AG04450 (cell line): ENCODE data around the gene LRP2BP. TPM values are rescaled to one million over a fixed set of nuclear protein-coding genes. Genes with fewer than 3 reads are reported as not detected.
A peak's percentile ranks its signal among the peaks of the same experiment; 100 is the strongest.

Source experiments
- CTCF ChIA-PET: fragments of 300-600, 350-600 bp; formaldehyde crosslinking; extraction: SDS; loops from one replicate; lab custom pipeline; 2022; ENCODE audit warnings: antibody characterized with exemption, inconsistent platforms; lab: Charles Lee
- POLR2A ChIA-PET: fragments of 350-600 bp; formaldehyde crosslinking; extraction: SDS; loops from one replicate; lab custom pipeline; 2021; ENCODE audit warnings: antibody characterized with exemption, inconsistent platforms; lab: Yijun Ruan, JAX
- DNase-seq: peaks from one replicate; pipeline ENCODE4 v3.0.0-alpha.2; 2011; ENCODE audit warnings: low read depth, low spot score
- H3K27ac ChIP-seq: one replicate; pipeline ENCODE4 v1.5.1; 2012; ENCODE audit warnings: low read depth, low read length, control low read depth
- H3K27me3 ChIP-seq: one replicate; pipeline ENCODE4 v1.6.0; 2012; ENCODE audit warnings: low read length; ENCODE audit not compliant: control insufficient read depth, insufficient read depth
- H3K4me3 ChIP-seq: 2 replicates; pipeline ENCODE4 v1.5.1; 2011; ENCODE audit warnings: mild to moderate bottlenecking, low read depth, low read length, control low read depth
- H3K9me3 ChIP-seq: 2 replicates; pipeline ENCODE4 v1.5.1; 2012; ENCODE audit warnings: low read length; ENCODE audit not compliant: control insufficient read depth, insufficient read depth
- polyA minus RNA-seq: library from RNA; depleted of rRNA, polyadenylated mRNA; stranded (reverse); fragments of >200 nt; gene quantifications from 2 replicates; pipeline ENCODE4 v1.2.3, GENCODE V29; 2011; rRNA and poly(A)+ RNA removed
- polyA plus RNA-seq: library from polyadenylated mRNA; depleted of rRNA; stranded (reverse); fragments of >200 nt; gene quantifications from 2 replicates; pipeline ENCODE4 v1.2.3, GENCODE V29; 2011; rRNA removed
- TF ChIP-seq, protein P1 (sequence below): IDR thresholded peaks from 2 replicates; pipeline ENCODE4 v1.5.1; 2011; ENCODE audit warnings: low read depth, low read length, control low read depth, inconsistent platforms

LRP2BP gene
- polyA plus RNA-seq = 0.05 and 0.09 TPM in 2 replicates
- 0.14 and 0.35 TPM in 2 replicates for polyA minus RNA-seq

- TF ChIP-seq, protein P1, sequence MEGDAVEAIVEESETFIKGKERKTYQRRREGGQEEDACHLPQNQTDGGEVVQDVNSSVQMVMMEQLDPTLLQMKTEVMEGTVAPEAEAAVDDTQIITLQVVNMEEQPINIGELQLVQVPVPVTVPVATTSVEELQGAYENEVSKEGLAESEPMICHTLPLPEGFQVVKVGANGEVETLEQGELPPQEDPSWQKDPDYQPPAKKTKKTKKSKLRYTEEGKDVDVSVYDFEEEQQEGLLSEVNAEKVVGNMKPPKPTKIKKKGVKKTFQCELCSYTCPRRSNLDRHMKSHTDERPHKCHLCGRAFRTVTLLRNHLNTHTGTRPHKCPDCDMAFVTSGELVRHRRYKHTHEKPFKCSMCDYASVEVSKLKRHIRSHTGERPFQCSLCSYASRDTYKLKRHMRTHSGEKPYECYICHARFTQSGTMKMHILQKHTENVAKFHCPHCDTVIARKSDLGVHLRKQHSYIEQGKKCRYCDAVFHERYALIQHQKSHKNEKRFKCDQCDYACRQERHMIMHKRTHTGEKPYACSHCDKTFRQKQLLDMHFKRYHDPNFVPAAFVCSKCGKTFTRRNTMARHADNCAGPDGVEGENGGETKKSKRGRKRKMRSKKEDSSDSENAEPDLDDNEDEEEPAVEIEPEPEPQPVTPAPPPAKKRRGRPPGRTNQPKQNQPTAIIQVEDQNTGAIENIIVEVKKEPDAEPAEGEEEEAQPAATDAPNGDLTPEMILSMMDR = no peak
- Histone ChIP-seq H3K4me3 (peak within 1 kb of the TSS; percentile 73), H3K27me3 (no peaks in the 10 kb centered on the region), H3K27ac (peak within 1 kb of the TSS; percentile 93), H3K9me3 (no peaks in the 10 kb centered on the region)
- no peak for DNase-seq
- CTCF ChIA-PET = interaction anchor here (0.5 to 2.2 kb wide), 7 partner anchors 203 to 643 kb away, joined by 3 to 8 read pairs (median 4); no protein-coding TSS in a partner anchor
- POLR2A ChIA-PET = interaction anchor here (3.0 kb wide), 1 partner anchor 30 kb away, joined by 15 read pairs; the partner anchor contains the start of gene UFSP2
Observed at GRCh38 chr4:185395238-185395955, at the start of gene LRP2BP. Gene LRP2BP (minus strand): TSS chr4:185395924. CDS start chr4:185378186, 17,738 bp downstream.

GRCh38 chr4:185445209-185445608, 49.5 kb upstream of the LRP2BP start:
- no peak for DNase-seq

GRCh38 chr4:185441479-185441878, 45.8 kb upstream of the LRP2BP start:
- H3K27ac ChIP-seq = no peak overlapping the region
- TF ChIP-seq, protein P1 = no peak
- ChIA-PET POLR2A (no interaction called here), CTCF (interaction anchor here (1.1 to 1.2 kb wide), 2 partner anchors 156 to 199 kb away, joined by 3 to 6 read pairs; no protein-coding TSS in a partner anchor)
- H3K27me3 ChIP-seq = no peaks in the 10 kb centered on the region
- DNase-seq = no peak
- no peaks in the 10 kb centered on the region for H3K9me3 ChIP-seq
- no peak overlapping the region for H3K4me3 ChIP-seq

More at GRCh38 chr4:185445209-185445608, 49.5 kb upstream of the LRP2BP start:
- Histone ChIP-seq H3K4me3 (no peak overlapping the region), H3K9me3 (no peaks in the 10 kb centered on the region), H3K27me3 (no peaks in the 10 kb centered on the region), H3K27ac (no peak overlapping the region)
- TF ChIP-seq, protein P1 = no peak
- POLR2A ChIA-PET = no interaction called here
- CTCF ChIA-PET = no interaction called here

DNA sequence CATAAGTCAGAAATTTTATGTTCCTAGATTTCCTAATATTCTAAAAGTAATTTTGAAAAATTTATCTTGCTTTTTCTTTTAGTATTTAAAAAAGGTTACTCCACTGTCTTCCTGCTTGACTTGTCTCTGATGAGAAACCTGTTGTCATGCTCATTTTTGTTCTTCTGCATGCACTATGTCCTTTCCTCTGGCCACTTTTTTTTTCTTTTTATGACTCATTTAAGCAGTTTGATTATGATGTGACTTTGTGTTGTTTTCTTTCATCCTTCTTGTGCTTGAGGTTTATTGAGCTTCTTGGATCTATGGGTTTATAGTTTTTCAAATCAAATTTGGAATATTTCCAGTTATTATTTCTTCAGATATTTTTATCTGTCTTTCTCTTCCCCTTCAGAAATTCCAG, 42.1 kb upstream of the LRP2BP start:
- DNase-seq = no peak
- H3K27me3 ChIP-seq = no peaks in the 10 kb centered on the region
- CTCF ChIA-PET = interaction anchor here (2.3 kb wide), 1 partner anchor 160 kb away, joined by 9 read pairs; no protein-coding TSS in a partner anchor
- TF ChIP-seq, protein P1 = no peak
- H3K4me3 ChIP-seq = no peak overlapping the region
- H3K9me3 ChIP-seq = no peaks in the 10 kb centered on the region
- no peak overlapping the region for H3K27ac ChIP-seq
- POLR2A ChIA-PET = no interaction called here

- Histone ChIP-seq H3K9me3 (no peaks in the 10 kb centered on the region), H3K27ac (no peak overlapping the region), H3K4me3 (no peak overlapping the region), H3K27me3 (no peaks in the 10 kb centered on the region)
- CTCF ChIA-PET = interaction anchor here (0.5 to 2.4 kb wide), 4 partner anchors 9 to 602 kb away, joined by 3 to 6 read pairs (median 4); no protein-coding TSS in a partner anchor
- no peak for DNase-seq
- TF ChIP-seq, protein P1 = no peak
- POLR2A ChIA-PET = no interaction called here
Observed at GRCh38 chr4:185435466-185435865, 39.7 kb upstream of the LRP2BP start.
